HepG2 (cell line): Measurements from ENCODE around the gene OR11H6. TPM values are rescaled to one million over a fixed set of nuclear protein-coding genes. Genes with fewer than 3 reads are reported as not detected.

Experiments
- ATAC-seq: fragments of 200-7000 bp; cut with Tn5 transposase; 3 replicates; pipeline ENCODE4 v1.9.1; 2020; ENCODE audit warnings: mild to moderate bottlenecking, moderate library complexity
- BruUV-seq: library from RNA; stranded (reverse); fragments of 400-500 nt; replicated peaks from 2 replicates; lab custom pipeline; 2021; lab: Mats Ljungman, UMichigan
- CTCF ChIA-PET: fragments of 300-600 bp; formaldehyde crosslinking; extraction: SDS; loops from one replicate; lab custom pipeline; 2021; ENCODE audit warnings: low total read pairs, inconsistent platforms, low intra/inter-chr PET ratio; lab: Yijun Ruan, JAX
- POLR2A ChIA-PET: fragments of 350-600 bp; sonication (Branson Sonifier 250); formaldehyde crosslinking; loops from one replicate; lab custom pipeline; 2020; ENCODE audit warnings: antibody characterized with exemption, inconsistent platforms; lab: Yijun Ruan, JAX
- DNase-seq: peaks from one replicate; pipeline ENCODE4 v3.0.0-alpha.2; 2015; ENCODE audit warnings: low spot score
- FAIRE-seq: peaks from 3 replicates; lab custom pipeline; 2011; peaks lifted over from hg19 to GRCh38; lab: Jason Lieb, UNC
- H2AFZ ChIP-seq: one replicate; pipeline ENCODE4 v1.6.1; 2011; ENCODE audit warnings: low read length, inconsistent platforms
- H3K27ac ChIP-seq: fragments of 300-600 bp; 3 replicates; pipeline ENCODE4 v1.8.0; 2011; ENCODE audit warnings: mixed run types, mild to moderate bottlenecking, mixed read lengths, low read length, inconsistent platforms; ENCODE audit not compliant: insufficient read depth; ENCODE audit errors: extremely low read length
- H3K27me3 ChIP-seq, 2 experiments: fragments of 200-600 bp in 1 of 2; 2 replicates in 1 of 2; 3 replicates in 1 of 2; pipeline versions ENCODE4 v1.6.0 to v1.8.0; 2011; ENCODE audit warnings: low read length in 2 of 2, mild to moderate bottlenecking in 2 of 2, moderate library complexity in 2 of 2, inconsistent platforms in 1 of 2; ENCODE audit not compliant: insufficient read depth in 2 of 2, control insufficient read depth in 1 of 2
- H3K36me3 ChIP-seq, 2 experiments: fragments of 200-600 bp in 1 of 2; replicated peaks in 1 of 2; 2 replicates in 1 of 2; 3 replicates in 1 of 2; pipeline versions ENCODE4 v1.5.1 to v1.8.0; 2011; ENCODE audit warnings: low read length in 2 of 2, inconsistent platforms in 1 of 2; ENCODE audit not compliant: insufficient read depth in 2 of 2, control insufficient read depth in 1 of 2
- H3K4me1 ChIP-seq: 2 replicates; pipeline ENCODE4 v1.5.1; 2012; ENCODE audit warnings: low read length, inconsistent platforms; ENCODE audit not compliant: insufficient read depth
- H3K4me2 ChIP-seq: 2 replicates; pipeline ENCODE4 v1.6.0; 2011; ENCODE audit warnings: low read depth, low read length, inconsistent platforms
- H3K4me3 ChIP-seq, 3 experiments: fragments of 200-600 bp in 1 of 3; sonication (generic), shearing (Covaris generic) in 1 of 3; replicated peaks in 1 of 3; 2 replicates each; pipeline ENCODE4 v1.5.1; 2011 to 2016; ENCODE audit warnings: low read length in 3 of 3, inconsistent platforms in 2 of 3, low read depth in 2 of 3, mild to moderate bottlenecking in 2 of 3, control low read depth in 1 of 3, mixed read lengths in 1 of 3; ENCODE audit not compliant: insufficient read depth in 1 of 3
- H3K79me2 ChIP-seq: one replicate; pipeline ENCODE4 v1.6.1; 2011; ENCODE audit warnings: low read length, inconsistent platforms; ENCODE audit not compliant: insufficient read depth
- H3K9ac ChIP-seq: 2 replicates; pipeline ENCODE4 v1.6.0; 2011; ENCODE audit warnings: mild to moderate bottlenecking, low read depth, low read length, inconsistent platforms; ENCODE audit not compliant: insufficient read depth
- H3K9me3 ChIP-seq: 2 replicates; pipeline ENCODE4 v1.5.1; 2012; ENCODE audit warnings: mild to moderate bottlenecking, low read length
- H4K20me1 ChIP-seq: 2 replicates; pipeline ENCODE4 v1.6.0; 2011; ENCODE audit warnings: inconsistent platforms, mild to moderate bottlenecking, low read length, moderate library complexity; ENCODE audit not compliant: insufficient read depth
- CEBPB ChIP-seq: IDR thresholded peaks from 2 replicates; pipeline ENCODE4 v1.6.1; 2011; ENCODE audit warnings: low read depth, low read length, improper control_type of control experiment, borderline replicate concordance
- FOXP1 ChIP-seq, 2 experiments: fragments of 450-650 bp in 1 of 2; IDR thresholded peaks; 2 replicates each; pipeline ENCODE4 v1.6.1; 2017 to 2018; ENCODE audit warnings: antibody characterized with exemption in 1 of 2
- HIVEP1 ChIP-seq: sonication (generic); formaldehyde crosslinking; IDR thresholded peaks from 2 replicates; pipeline ENCODE4 v1.4.0; 2020; ENCODE audit warnings: mild to moderate bottlenecking, missing genetic modification reagents
- KAT7 ChIP-seq: IDR thresholded peaks from 2 replicates; pipeline ENCODE4 v1.6.1; 2018; ENCODE audit warnings: borderline replicate concordance, missing compliant biosample characterization
- MYC ChIP-seq: sonication (generic); formaldehyde crosslinking; IDR thresholded peaks from 2 replicates; pipeline ENCODE4 v1.9.0; 2021; ENCODE audit warnings: missing genetic modification reagents, borderline replicate concordance
- NPAS2 ChIP-seq: sonication (generic); formaldehyde crosslinking; IDR thresholded peaks from 2 replicates; pipeline ENCODE4 v1.8.0; 2022; ENCODE audit warnings: mild to moderate bottlenecking, missing genetic modification reagents, borderline replicate concordance
- PRDM10 ChIP-seq: sonication (generic); formaldehyde crosslinking; IDR thresholded peaks from 2 replicates; pipeline ENCODE4 v1.4.0; 2020; ENCODE audit warnings: low read depth, missing genetic modification reagents
- PRDM15 ChIP-seq: sonication (generic); formaldehyde crosslinking; IDR thresholded peaks from 2 replicates; pipeline ENCODE4 v1.4.0; 2020; ENCODE audit warnings: missing genetic modification reagents
- RARA ChIP-seq: IDR thresholded peaks from 2 replicates; pipeline ENCODE4 v1.6.1; 2016; ENCODE audit warnings: missing genetic modification reagents, missing compliant biosample characterization
- REXO4 ChIP-seq: sonication (generic); formaldehyde crosslinking; IDR thresholded peaks from 2 replicates; pipeline ENCODE4 v1.8.0; 2022; ENCODE audit warnings: missing genetic modification reagents, mild to moderate bottlenecking, borderline replicate concordance
- SIX1 ChIP-seq: sonication (generic); formaldehyde crosslinking; IDR thresholded peaks from 2 replicates; pipeline ENCODE4 v1.4.0; 2020; ENCODE audit warnings: missing genetic modification reagents, borderline replicate concordance
- SPEN ChIP-seq: sonication (generic); formaldehyde crosslinking; IDR thresholded peaks from 2 replicates; pipeline ENCODE4 v1.5.1; 2020; ENCODE audit warnings: low read depth, mild to moderate bottlenecking, missing genetic modification reagents
- TOE1 ChIP-seq: sonication (generic); formaldehyde crosslinking; IDR thresholded peaks from 2 replicates; pipeline ENCODE4 v1.4.0; 2020; ENCODE audit warnings: mild to moderate bottlenecking, missing genetic modification reagents
- ZNF331 ChIP-seq: sonication (generic); formaldehyde crosslinking; IDR thresholded peaks from 2 replicates; pipeline ENCODE4 v1.4.0; 2020; ENCODE audit warnings: missing genetic modification reagents
- ZNF543 ChIP-seq: sonication (generic); formaldehyde crosslinking; IDR thresholded peaks from 2 replicates; pipeline ENCODE4 v1.4.0; 2020; ENCODE audit warnings: mild to moderate bottlenecking, missing genetic modification reagents
- ZNF878 ChIP-seq: sonication (generic); formaldehyde crosslinking; IDR thresholded peaks from 2 replicates; pipeline ENCODE4 v1.8.1; 2023; ENCODE audit warnings: mild to moderate bottlenecking, missing genetic modification reagents, moderate library complexity
- ZNF891 ChIP-seq: sonication (generic); formaldehyde crosslinking; IDR thresholded peaks from 2 replicates; pipeline ENCODE4 v1.5.0; 2020; ENCODE audit warnings: mild to moderate bottlenecking, missing genetic modification reagents
- WGBS: methylation state at CpG from one replicate; pipeline ENCODE4 v1.1.6; 2017; ENCODE audit warnings: low lambda C conversion rate; 5-methylcytosine and 5-hydroxymethylcytosine counted together
- in situ Hi-C: cut with HindIII; loops from 2 replicates; pipeline ENCODE4 v1.10.0; 2017; ENCODE audit warnings: low pct_unique_long_range_greater_than_20kb; ENCODE audit not compliant: extremely low pct_ligation_motif_present
- intact Hi-C: fragments of 100-400 bp; cut with micrococcal nuclease; formaldehyde crosslinking; loops from one replicate; pipeline ENCODE4 v1.10.0; 2022; ENCODE audit not compliant: unreplicated experiment
- polyA plus RNA-seq, 8 experiments: library from polyadenylated mRNA; depleted of rRNA in 3 of 8; stranded (reverse) in 7 of 8; unstranded in 1 of 8; fragments of >200 nt; fragmentation: Illumina TruSeq in 4 of 8; extraction: Trizol in 4 of 8; gene quantifications; 2 replicates each; pipeline versions ENCODE4 v1.2.1 to v1.2.3, GENCODE V29; 2011 to 2016; ENCODE audit warnings: low read depth in 4 of 8, missing spikeins in 1 of 8, mixed read lengths in 1 of 8; ENCODE audit not compliant: insufficient read depth in 1 of 8
- total RNA-seq, 5 experiments: library from RNA; depleted of rRNA; stranded (reverse); fragments of >200 nt; fragmentation: Illumina TruSeq; extraction: Trizol; gene quantifications; 2 replicates each; pipeline ENCODE4 v1.2.3, GENCODE V29; 2016; ENCODE audit warnings: low read depth in 1 of 5

The OR11H6 gene
- total and polyA plus RNA-seq, 2 of the 13 experiments (the other 11 are each of a cell fraction or from before 2014, with no cell fraction given): not detected

GRCh38 chr14:20177433-20177974 lies 46.0 kb upstream of the OR11H6 start (continued):
- no peak for TF ChIP-seq ZNF331 (CRISPR knock-in tag)

GRCh38 chr14:20179218-20179617 lies 44.3 kb upstream of the OR11H6 start:
- in situ Hi-C loops (no loop called here), intact Hi-C loops (no loop called here)
- H3K27me3 ChIP-seq: no peaks in the 10 kb centered on the region
- H3K36me3 ChIP-seq: no peaks in the 10 kb centered on the region
- no peak for DNase-seq
- H3K4me1 ChIP-seq: no peaks in the 10 kb centered on the region
- WGBS: 8% methylated on average over 5 of the region's 5 CpGs
- H3K4me2 ChIP-seq: no peak overlapping the region
- no TSS peak for BruUV-seq
- H4K20me1 ChIP-seq: no peaks in the 10 kb centered on the region
- no peak for FAIRE-seq
- POLR2A ChIA-PET: no interaction called here
- H3K79me2 ChIP-seq: no peaks in the 10 kb centered on the region
- no peak overlapping the region for H2AFZ ChIP-seq
- no peak for TF ChIP-seq REXO4 (CRISPR knock-in tag)
- no peak for TF ChIP-seq MYC (CRISPR knock-in tag)
- no peak for TF ChIP-seq RARA (CRISPR knock-in tag)
- TF ChIP-seq ZNF891 (CRISPR knock-in tag): no peak
- no peak for TF ChIP-seq FOXP1 (IDR thresholded peaks at IDR 0.05)
- TF ChIP-seq FOXP1 (CRISPR knock-in tag; IDR thresholded peaks at IDR 0.05): no peak
- no peak for TF ChIP-seq ZNF543 (CRISPR knock-in tag)
- TF ChIP-seq ZNF878 (CRISPR knock-in tag): no peak
- TF ChIP-seq KAT7 (CRISPR knock-in tag): no peak
- no peak for TF ChIP-seq NPAS2
- TF ChIP-seq PRDM15 (CRISPR knock-in tag): no peak
- TF ChIP-seq TOE1: no peak
- TF ChIP-seq SIX1 (CRISPR knock-in tag): no peak
- no peak for TF ChIP-seq PRDM10 (CRISPR knock-in tag)
- no peak for TF ChIP-seq SPEN (CRISPR knock-in tag)
- no peak for TF ChIP-seq HIVEP1
- no peak for TF ChIP-seq CEBPB
- TF ChIP-seq, all 625 proteins: peak for 0
- Histone ChIP-seq H3K4me3 (no peak overlapping the region), H3K9me3 (no peaks in the 10 kb centered on the region), H3K27ac (no peak overlapping the region), H3K9ac (no peak overlapping the region)
- CTCF ChIA-PET: no interaction called here
- no peak for ATAC-seq
